Measurements from ENCODE around the gene FGD3.

The FGD3 gene

GRCh38 chr9:92960561-92961290, 13.4 kb downstream of the FGD3 start:
- DNase-seq: no peak

- DNase-seq: no peak
Measured at GRCh38 chr9:92961627-92962302, 14.4 kb downstream of the FGD3 start.

- DNase-seq: no peak
Measured at GRCh38 chr9:92962303-92962649, 15.0 kb downstream of the FGD3 start.

- DNase-seq: no peak
Measured at GRCh38 chr9:92962846-92963245, 15.5 kb downstream of the FGD3 start.

- peak; percentile 86 for DNase-seq
Measured at GRCh38 chr9:92963831-92964606, 16.7 kb downstream of the FGD3 start.

- DNase-seq: peak; percentile 38
Measured at GRCh38 chr9:92964607-92965060, 17.3 kb downstream of the FGD3 start.

- DNase-seq: peak; percentile 77
Measured at GRCh38 chr9:92965061-92965758, 17.9 kb downstream of the FGD3 start.

- DNase-seq: peak; percentile 18
Measured at GRCh38 chr9:92965759-92966517, 18.6 kb downstream of the FGD3 start.

- no peak for DNase-seq
Measured at GRCh38 chr9:92966518-92966800, 19.1 kb downstream of the FGD3 start.

- DNase-seq: no peak
Measured at GRCh38 chr9:92968081-92968480, 20.8 kb downstream of the FGD3 start.

GRCh38 chr9:92969516-92970466, 22.5 kb downstream of the FGD3 start:
- DNase-seq: no peak

- DNase-seq: peak; percentile 40
Measured at GRCh38 chr9:92970467-92970923, 23.2 kb downstream of the FGD3 start.

GRCh38 chr9:92971121-92971520, 23.8 kb downstream of the FGD3 start:
- no peak for DNase-seq

GRCh38 chr9:92971776-92972175, 24.5 kb downstream of the FGD3 start:
- DNase-seq: no peak

GRCh38 chr9:92973700-92974099, 26.4 kb downstream of the FGD3 start:
- DNase-seq: no peak

- no peak for DNase-seq
Measured at GRCh38 chr9:92974161-92974661, 26.9 kb downstream of the FGD3 start.

GRCh38 chr9:92974761-92975755, 27.7 kb downstream of the FGD3 start:
- no peak for DNase-seq

- DNase-seq: no peak
Measured at GRCh38 chr9:92976431-92976830, 29.1 kb downstream of the FGD3 start.

- no peak for DNase-seq
Measured at GRCh38 chr9:92977279-92977678, 30.0 kb downstream of the FGD3 start.

All from hematopoietic multipotent progenitor cell treated with erythropoietin and hydrocortisone succinate and interleukin-3 and kit ligand, for 6 days (in vitro differentiated cells).